H1 (cell line): ENCODE results near the gene MYL5. TPM values are rescaled to one million over a fixed set of nuclear protein-coding genes. Genes with fewer than 3 reads are reported as not detected.

ENCODE experiments used
- CTCF ChIA-PET: fragments of 300-600 bp; sonication (Branson Sonifier 250); formaldehyde crosslinking; loops from one replicate; lab custom pipeline; 2021; ENCODE audit not compliant: partially characterized antibody; lab: Charles Lee
- POLR2A ChIA-PET: fragments of 300-600 bp; sonication (Branson Sonifier 250); formaldehyde crosslinking; loops from one replicate; lab custom pipeline; 2021; ENCODE audit warnings: inconsistent platforms; ENCODE audit not compliant: partially characterized antibody; lab: Charles Lee
- DNase-seq, 2 experiments: peaks; one replicate each; pipeline versions ENCODE4 v3.0.0 to v3.0.0-alpha.2; 2010 to 2022; ENCODE audit warnings: low spot score in 2 of 2, low read depth in 1 of 2, mixed read lengths in 1 of 2
- FAIRE-seq: peaks from 2 replicates; lab custom pipeline; 2011; peaks lifted over from hg19 to GRCh38; lab: Jason Lieb, UNC
- H2AFZ ChIP-seq: 2 replicates; pipeline ENCODE4 v1.8.1; 2012; ENCODE audit warnings: low read length, inconsistent platforms
- H2AK5ac ChIP-seq: 2 replicates; pipeline ENCODE4 v1.6.1; 2013; ENCODE audit warnings: low read depth, low read length
- H2BK120ac ChIP-seq: replicated peaks from 2 replicates; pipeline ENCODE3; 2013; ENCODE audit warnings: low read depth, low read length, inconsistent platforms
- H2BK12ac ChIP-seq: 2 replicates; pipeline ENCODE4 v1.6.1; 2013; ENCODE audit warnings: low read depth, low read length
- H2BK15ac ChIP-seq: 2 replicates; pipeline ENCODE4 v1.6.1; 2013; ENCODE audit warnings: low read length
- H2BK20ac ChIP-seq: 2 replicates; pipeline ENCODE4 v1.6.1; 2013; ENCODE audit warnings: low read length
- H2BK5ac ChIP-seq: 2 replicates; pipeline ENCODE4 v1.6.1; 2013; ENCODE audit warnings: low read depth, low read length
- H3K14ac ChIP-seq: 2 replicates; pipeline ENCODE4 v1.6.1; 2013; ENCODE audit warnings: inconsistent platforms; ENCODE audit not compliant: insufficient read length
- H3K18ac ChIP-seq: 2 replicates; pipeline ENCODE4 v1.6.1; 2013; ENCODE audit warnings: low read length; ENCODE audit errors: extremely low read depth
- H3K23ac ChIP-seq: 2 replicates; pipeline ENCODE4 v1.6.1; 2013; ENCODE audit warnings: inconsistent platforms; ENCODE audit not compliant: insufficient read length
- H3K23me2 ChIP-seq: 2 replicates; pipeline ENCODE4 v1.6.1; 2013; ENCODE audit warnings: low read depth, low read length
- H3K27ac ChIP-seq: 2 replicates; pipeline ENCODE4 v1.6.1; 2011; ENCODE audit warnings: low read depth, low read length, inconsistent platforms
- H3K27me3 ChIP-seq, 4 experiments: replicated peaks in 1 of 4; 1 replicate in 1 of 4; 2 replicates in 3 of 4; pipeline versions ENCODE4 v1.6.1 to v1.8.1; 2011 to 2013; ENCODE audit warnings: low read length in 3 of 4, mild to moderate bottlenecking in 3 of 4, inconsistent platforms in 2 of 4, mixed read lengths in 2 of 4, moderate library complexity in 1 of 4; ENCODE audit not compliant: control insufficient read depth in 3 of 4, insufficient read depth in 3 of 4; ENCODE audit errors: extremely low read depth in 1 of 4
- H3K36me3 ChIP-seq, 4 experiments: 2 replicates each; pipeline versions ENCODE4 v1.6.1 to v1.8.1; 2011 to 2013; ENCODE audit warnings: mild to moderate bottlenecking in 4 of 4, low read length in 3 of 4, moderate library complexity in 2 of 4, control low read depth in 1 of 4, inconsistent platforms in 1 of 4; ENCODE audit not compliant: insufficient read depth in 4 of 4, control insufficient read depth in 2 of 4
- H3K4ac ChIP-seq: replicated peaks from 2 replicates; pipeline ENCODE3; 2013; ENCODE audit warnings: low read length, low read depth, mixed read lengths, inconsistent platforms; ENCODE audit not compliant: insufficient read length
- H3K4me1 ChIP-seq, 4 experiments: replicated peaks in 1 of 4; 1 replicate in 1 of 4; 2 replicates in 3 of 4; pipeline versions ENCODE4 v1.6.1 to v1.8.1; 2011 to 2013; ENCODE audit warnings: low read length in 3 of 4, inconsistent platforms in 2 of 4, mixed read lengths in 1 of 4; ENCODE audit not compliant: insufficient read depth in 4 of 4, control insufficient read depth in 3 of 4
- H3K4me2 ChIP-seq, 2 experiments: 2 replicates each; pipeline versions ENCODE4 v1.6.1 to v1.8.1; 2011 to 2013; ENCODE audit warnings: low read depth in 2 of 2, low read length in 2 of 2, control low read depth in 1 of 2, inconsistent platforms in 1 of 2, mild to moderate bottlenecking in 1 of 2; ENCODE audit not compliant: insufficient read depth in 1 of 2
- H3K4me3 ChIP-seq, 4 experiments: fragments of 200-600, 300-600 bp in 1 of 4; sonication (generic), shearing (Covaris generic), sonication (Bioruptor Twin) in 1 of 4; 2 replicates each; pipeline versions ENCODE4 v1.5.1 to v1.8.1; 2011 to 2016; ENCODE audit warnings: low read length in 4 of 4, low read depth in 3 of 4, control low read depth in 2 of 4, inconsistent platforms in 2 of 4, mild to moderate bottlenecking in 2 of 4, mixed read lengths in 1 of 4, moderate library complexity in 1 of 4; ENCODE audit not compliant: insufficient read depth in 2 of 4; ENCODE audit errors: extremely low read depth in 1 of 4
- H3K56ac ChIP-seq: replicated peaks from 2 replicates; pipeline ENCODE3; 2013; ENCODE audit warnings: low read depth, mild to moderate bottlenecking, mixed read lengths, low read length, inconsistent platforms; ENCODE audit not compliant: insufficient read length
- H3K79me1 ChIP-seq: 2 replicates; pipeline ENCODE4 v1.6.1; 2013; ENCODE audit warnings: low read depth, low read length, control low read depth
- H3K79me2 ChIP-seq, 2 experiments: 2 replicates each; pipeline versions ENCODE4 v1.6.1 to v1.8.1; 2012 to 2013; ENCODE audit warnings: low read length in 2 of 2, mild to moderate bottlenecking in 2 of 2, inconsistent platforms in 1 of 2; ENCODE audit not compliant: insufficient read depth in 2 of 2, control insufficient read depth in 1 of 2
- H3K9ac ChIP-seq, 4 experiments: replicated peaks in 1 of 4; 1 replicate in 1 of 4; 2 replicates in 3 of 4; pipeline versions ENCODE4 v1.6.1 to v1.8.1; 2011 to 2013; ENCODE audit warnings: low read depth in 3 of 4, low read length in 3 of 4, control low read depth in 2 of 4, mild to moderate bottlenecking in 2 of 4, moderate library complexity in 2 of 4, inconsistent platforms in 1 of 4; ENCODE audit errors: extremely low read depth in 1 of 4
- H3K9me3 ChIP-seq, 2 experiments: 2 replicates each; pipeline versions ENCODE4 v1.6.1 to v1.8.1; 2012 to 2013; ENCODE audit warnings: mild to moderate bottlenecking in 2 of 2, moderate library complexity in 2 of 2, control low read depth in 1 of 2, inconsistent platforms in 1 of 2, low read depth in 1 of 2, low read length in 1 of 2, mixed read lengths in 1 of 2; ENCODE audit not compliant: insufficient read depth in 2 of 2
- H4K20me1 ChIP-seq, 2 experiments: replicated peaks in 1 of 2; 2 replicates each; pipeline versions ENCODE3 to v1.8.1; 2011 to 2013; ENCODE audit warnings: inconsistent platforms in 2 of 2, low read length in 2 of 2, mild to moderate bottlenecking in 1 of 2; ENCODE audit not compliant: insufficient read depth in 2 of 2, control insufficient read depth in 1 of 2
- H4K5ac ChIP-seq: 2 replicates; pipeline ENCODE4 v1.6.1; 2013; ENCODE audit warnings: low read length, low read depth, mixed read lengths, inconsistent platforms; ENCODE audit not compliant: insufficient read length
- H4K8ac ChIP-seq: 2 replicates; pipeline ENCODE4 v1.8.0; 2013; ENCODE audit warnings: mild to moderate bottlenecking, moderate library complexity, low read length, inconsistent platforms; ENCODE audit not compliant: insufficient read depth; ENCODE audit errors: extremely low read depth
- H4K91ac ChIP-seq: replicated peaks from 2 replicates; pipeline ENCODE3; 2013; ENCODE audit warnings: low read length, mixed read lengths, inconsistent platforms; ENCODE audit not compliant: insufficient read length
- BRCA1 ChIP-seq: IDR thresholded peaks from 2 replicates; pipeline ENCODE4 v1.6.1; 2012; ENCODE audit warnings: low read depth, low read length, improper control_type of control experiment
- MAFK ChIP-seq: IDR thresholded peaks from 2 replicates; pipeline ENCODE4 v1.6.1; 2012; ENCODE audit warnings: low read depth, mild to moderate bottlenecking, improper control_type of control experiment, low read length
- TAF1 ChIP-seq: IDR thresholded peaks from 2 replicates; pipeline ENCODE4 v1.6.1; 2011; ENCODE audit warnings: mild to moderate bottlenecking, low read depth, low read length
- WGBS, 2 experiments: shearing (Covaris generic) in 1 of 2; methylation state at CpG; one replicate each; pipeline versions ENCODE4 v1.1.6 to v1.1.7; 2013 to 2015; ENCODE audit warnings: low lambda C conversion rate in 2 of 2, mixed read lengths in 2 of 2, inconsistent platforms in 1 of 2, low coverage in 1 of 2, missing lambda C conversion rate in 1 of 2; ENCODE audit not compliant: insufficient replicate concordance in 2 of 2, insufficient coverage in 1 of 2, insufficient read length in 1 of 2; ENCODE audit errors: extremely low coverage in 1 of 2, missing lambda C conversion rate in 1 of 2; 5-methylcytosine and 5-hydroxymethylcytosine counted together
- polyA plus RNA-seq, 7 experiments: library from polyadenylated mRNA; depleted of rRNA in 3 of 7; stranded (reverse) in 5 of 7; unstranded in 2 of 7; fragments of >200 nt in 5 of 7; fragments of 200-250 nt in 2 of 7; gene quantifications; 1 replicate in 5 of 7; 2 replicates in 1 of 7; 4 replicates in 1 of 7; pipeline versions ENCODE4 v1.2.1 to v1.2.3, GENCODE V29; 2011 to 2013; ENCODE audit warnings: missing spikeins in 2 of 7, mixed read lengths in 2 of 7
- total RNA-seq: library from RNA; stranded (reverse); fragmentation: NEBNext Ultra II Directional; extraction: Animal tissue kit (Norgen Biotek cat#: 25700); gene quantifications from 2 replicates; pipeline ENCODE4 v1.2.1, GENCODE V29; 2021
- TF ChIP-seq, protein P1 (sequence below): IDR thresholded peaks from 2 replicates; pipeline ENCODE4 v1.6.1; 2012; ENCODE audit warnings: low read length, inconsistent platforms

The MYL5 gene
- total and polyA plus RNA-seq, 2 of the 8 experiments (the other 6 are each of a cell fraction or from before 2014, with no cell fraction given) = 5.7 to 6.8 TPM

DNA sequence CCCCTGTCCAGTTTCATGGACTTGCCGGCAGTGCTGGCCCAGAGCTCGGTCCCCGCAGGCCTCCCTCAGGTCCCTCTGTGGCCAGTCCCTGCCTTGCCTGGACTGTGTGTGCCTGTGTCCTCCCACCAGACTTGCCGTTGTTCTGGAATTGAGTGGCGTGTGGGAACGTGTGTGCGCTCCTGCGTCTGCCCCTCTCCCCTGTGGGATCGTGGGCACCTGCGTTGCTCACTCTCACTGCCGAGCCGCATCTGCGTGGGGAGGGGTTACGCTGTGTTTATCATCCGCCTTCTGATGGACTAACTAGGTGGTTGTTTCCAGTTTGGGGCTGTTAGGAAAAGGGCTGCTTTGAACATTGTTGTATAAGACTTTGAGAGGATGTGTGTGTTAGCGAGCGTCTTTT lies 52.5 kb downstream of the MYL5 start:
- H4K91ac ChIP-seq = no peak overlapping the region
- H2BK5ac ChIP-seq = no peak overlapping the region
- H3K79me2 ChIP-seq = peaks cover 3 to 53% of the 10 kb centered on the region in 2 experiments; a peak in 3 of 4 replicates
- no peak overlapping the region for H3K14ac ChIP-seq
- no peak overlapping the region for H2BK15ac ChIP-seq
- no peak overlapping the region for H3K4me2 ChIP-seq
- H4K8ac ChIP-seq = no peak overlapping the region
- no peaks in the 10 kb centered on the region for H3K4me1 ChIP-seq
- no peaks in the 10 kb centered on the region for H3K23me2 ChIP-seq
- FAIRE-seq (no peak), DNase-seq (no peak)
- H4K5ac ChIP-seq = no peak overlapping the region
- H4K20me1 ChIP-seq = peaks cover 26 to 32% of the 10 kb centered on the region in 2 experiments
- H2BK20ac ChIP-seq = no peak overlapping the region
- no peak overlapping the region for H3K18ac ChIP-seq
- peaks cover 0 to 16% (median 6%) of the 10 kb centered on the region in 4 experiments; a peak in 5 of 8 replicates for H3K36me3 ChIP-seq
- H3K56ac ChIP-seq = no peak overlapping the region
- H2BK120ac ChIP-seq = no peak overlapping the region
- no peak overlapping the region for H2BK12ac ChIP-seq
- H3K27ac ChIP-seq = no peak overlapping the region
- no peak overlapping the region for H3K4ac ChIP-seq
- ChIA-PET CTCF (interaction anchor here (0.6 to 2.3 kb wide), 3 partner anchors 16 to 101 kb away, joined by 3 to 6 read pairs (median 3); partner anchors contain the start of gene PDE6B), POLR2A (interaction anchor here (0.8 kb wide), 1 partner anchor 17 kb away, joined by 3 read pairs; no protein-coding TSS in a partner anchor)
- no peaks in the 10 kb centered on the region for H3K27me3 ChIP-seq
- no peak for TF ChIP-seq MAFK
- TF ChIP-seq BRCA1 = no peak
- TF ChIP-seq TAF1 = no peak
- TF ChIP-seq, protein P1, sequence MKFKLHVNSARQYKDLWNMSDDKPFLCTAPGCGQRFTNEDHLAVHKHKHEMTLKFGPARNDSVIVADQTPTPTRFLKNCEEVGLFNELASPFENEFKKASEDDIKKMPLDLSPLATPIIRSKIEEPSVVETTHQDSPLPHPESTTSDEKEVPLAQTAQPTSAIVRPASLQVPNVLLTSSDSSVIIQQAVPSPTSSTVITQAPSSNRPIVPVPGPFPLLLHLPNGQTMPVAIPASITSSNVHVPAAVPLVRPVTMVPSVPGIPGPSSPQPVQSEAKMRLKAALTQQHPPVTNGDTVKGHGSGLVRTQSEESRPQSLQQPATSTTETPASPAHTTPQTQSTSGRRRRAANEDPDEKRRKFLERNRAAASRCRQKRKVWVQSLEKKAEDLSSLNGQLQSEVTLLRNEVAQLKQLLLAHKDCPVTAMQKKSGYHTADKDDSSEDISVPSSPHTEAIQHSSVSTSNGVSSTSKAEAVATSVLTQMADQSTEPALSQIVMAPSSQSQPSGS = no peak
- no peak overlapping the region for H2AFZ ChIP-seq
- no peak overlapping the region for H3K9ac ChIP-seq
- 90% methylated on average over 14 of the region's 17 CpGs; no CpG with 5 or more reads in 1 of the 2 experiments for WGBS, 2 experiments
- H2AK5ac ChIP-seq = no peak overlapping the region
- peaks cover 12% of the 10 kb centered on the region for H3K79me1 ChIP-seq
- H3K4me3 ChIP-seq = no peak overlapping the region
- peaks cover 0 to 5% of the 10 kb centered on the region in 2 experiments; a peak in 1 of 4 replicates for H3K9me3 ChIP-seq
- H3K23ac ChIP-seq = no peak overlapping the region
